HL-60/S4 treated with phorbol 12-myristate 13-acetate at 8.2 ng/mL for 4 days and 3 days (cell line): ENCODE data around the gene CUL7.

Experiments
- in situ Hi-C: fragments of 300-500 bp; cut with MboI; formaldehyde crosslinking; loops from 2 replicates; pipeline ENCODE4 v1.15.0; 2022; ENCODE audit warnings: low sequenced_read_pairs

The CUL7 gene

GRCh38 chr6:43077333-43077809 lies 23.7 kb upstream of the CUL7 start:
- in situ Hi-C loops: no loop called here

GRCh38 chr6:43076464-43077332 lies 23.0 kb upstream of the CUL7 start:
- in situ Hi-C loops: no loop called here

- in situ Hi-C loops: no loop called here
Observed at GRCh38 chr6:43075670-43076463, 22.2 kb upstream of the CUL7 start, which contains the start of gene PTK7. Gene PTK7, plus strand, starts transcription at chr6:43076314. Its CDS starts 175 bp downstream, at chr6:43076489.

- in situ Hi-C loops: no loop called here
Observed at GRCh38 chr6:43074847-43075669, 21.4 kb upstream of the CUL7 start.

GRCh38 chr6:43070028-43070632 lies 16.5 kb upstream of the CUL7 start:
- in situ Hi-C loops: no loop called here

- in situ Hi-C loops: loop anchor here (10.0 kb wide), 1 partner anchor 82 kb away; no protein-coding TSS in a partner anchor
Observed at GRCh38 chr6:43062818-43063217, 9.2 kb upstream of the CUL7 start.

- in situ Hi-C loops: loop anchor here (10.0 kb wide), 1 partner anchor 83 kb away; no protein-coding TSS in a partner anchor
Observed at GRCh38 chr6:43061861-43062260, 8.2 kb upstream of the CUL7 start.

- in situ Hi-C loops: loop anchor here (10.0 kb wide), 1 partner anchor 84 kb away; no protein-coding TSS in a partner anchor
Observed at GRCh38 chr6:43060755-43061633, 7.3 kb upstream of the CUL7 start.

- in situ Hi-C loops: loop anchor here (10.0 kb wide), 1 partner anchor 85 kb away; no protein-coding TSS in a partner anchor
Observed at GRCh38 chr6:43060034-43060754, 6.5 kb upstream of the CUL7 start.

GRCh38 chr6:43059168-43060033 lies 5.8 kb upstream of the CUL7 start, which contains the start of the genes KLC4 and MRPL2:
Gene KLC4, plus strand, starts transcription at chr6:43059631. Its CDS starts 1,705 bp downstream, at chr6:43061336.
Gene MRPL2, minus strand, starts transcription at chr6:43059434. Its CDS starts 53 bp downstream, at chr6:43059381.
- in situ Hi-C loops: loop anchor here (10.0 kb wide), 1 partner anchor 85 kb away; no protein-coding TSS in a partner anchor

- in situ Hi-C loops: no loop called here
Observed at GRCh38 chr6:43058531-43058930, 4.9 kb upstream of the CUL7 start.

GRCh38 chr6:43055966-43056365 lies 2.3 kb upstream of the CUL7 start:
- in situ Hi-C loops: no loop called here

- in situ Hi-C loops: no loop called here
Observed at GRCh38 chr6:43054206-43054943, 724 bp upstream of the CUL7 start.

GRCh38 chr6:43052842-43053544 lies 658 bp downstream of the CUL7 start:
- in situ Hi-C loops: no loop called here

- in situ Hi-C loops: no loop called here
Observed at GRCh38 chr6:43052225-43052841, 1.3 kb downstream of the CUL7 start.

- in situ Hi-C loops: no loop called here
Observed at GRCh38 chr6:43050981-43051380, 2.7 kb downstream of the CUL7 start.
